ENCODE results near the gene NUP205.

- TF ChIP-seq ZNF433 (tag by site-specific recombination; IDR thresholded peaks at IDR 0.05; ENCODE audit: low read depth), result no peak
- TF ChIP-seq ZNF362 (tag by site-specific recombination; IDR thresholded peaks at IDR 0.05), result no peak
- TF ChIP-seq CTCF (tag by site-specific recombination; IDR thresholded peaks at IDR 0.05), result no peak
Observed at GRCh38 chr7:135517060-135517459, 40.7 kb upstream of the NUP205 start.

Measured in HEK293 (cell line).